Measurements from ENCODE around the gene MMP27.

DNA sequence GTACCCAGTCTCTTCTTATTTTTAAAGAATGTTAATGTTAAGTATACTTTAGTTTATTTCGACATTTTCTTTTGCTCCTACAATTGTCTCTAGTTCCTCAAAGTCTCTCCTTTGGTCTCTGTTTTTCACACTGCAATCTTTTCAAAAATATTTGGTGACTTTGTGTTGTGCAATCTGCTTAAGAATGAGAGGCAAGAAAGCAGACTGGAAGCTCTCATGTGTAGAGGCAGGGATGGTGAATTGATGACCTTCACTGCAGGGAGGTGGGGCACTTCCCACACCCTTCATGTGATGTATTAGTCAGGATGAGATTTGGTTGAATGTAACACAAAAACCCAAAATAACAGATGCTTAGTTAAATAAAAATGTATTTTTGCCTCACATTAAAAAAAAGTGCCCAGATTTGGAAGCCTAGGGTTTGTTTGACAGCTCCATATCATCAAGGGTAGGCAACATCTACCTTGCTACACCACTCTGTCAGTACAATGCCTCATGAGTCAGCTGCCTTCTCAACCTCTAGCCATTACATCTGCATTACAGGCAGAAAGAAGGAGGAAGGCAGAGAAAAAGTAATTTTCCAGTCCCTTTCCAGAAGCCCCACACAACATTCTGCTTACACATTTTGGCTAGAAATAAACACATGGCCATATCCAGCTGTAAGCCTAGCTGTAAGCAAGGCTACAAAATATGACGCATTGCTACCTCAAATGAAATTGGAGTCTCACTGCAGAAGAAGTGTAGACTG, 3.8 kb upstream of the MMP27 start:
- TF ChIP-seq, protein P1, sequence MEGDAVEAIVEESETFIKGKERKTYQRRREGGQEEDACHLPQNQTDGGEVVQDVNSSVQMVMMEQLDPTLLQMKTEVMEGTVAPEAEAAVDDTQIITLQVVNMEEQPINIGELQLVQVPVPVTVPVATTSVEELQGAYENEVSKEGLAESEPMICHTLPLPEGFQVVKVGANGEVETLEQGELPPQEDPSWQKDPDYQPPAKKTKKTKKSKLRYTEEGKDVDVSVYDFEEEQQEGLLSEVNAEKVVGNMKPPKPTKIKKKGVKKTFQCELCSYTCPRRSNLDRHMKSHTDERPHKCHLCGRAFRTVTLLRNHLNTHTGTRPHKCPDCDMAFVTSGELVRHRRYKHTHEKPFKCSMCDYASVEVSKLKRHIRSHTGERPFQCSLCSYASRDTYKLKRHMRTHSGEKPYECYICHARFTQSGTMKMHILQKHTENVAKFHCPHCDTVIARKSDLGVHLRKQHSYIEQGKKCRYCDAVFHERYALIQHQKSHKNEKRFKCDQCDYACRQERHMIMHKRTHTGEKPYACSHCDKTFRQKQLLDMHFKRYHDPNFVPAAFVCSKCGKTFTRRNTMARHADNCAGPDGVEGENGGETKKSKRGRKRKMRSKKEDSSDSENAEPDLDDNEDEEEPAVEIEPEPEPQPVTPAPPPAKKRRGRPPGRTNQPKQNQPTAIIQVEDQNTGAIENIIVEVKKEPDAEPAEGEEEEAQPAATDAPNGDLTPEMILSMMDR (IDR thresholded peaks at IDR 0.05; ENCODE audit: low read depth, low read length, poor library complexity, severe bottlenecking), result no peak
- TF ChIP-seq EZH2phosphoT487 (IDR thresholded peaks at IDR 0.05; ENCODE audit: borderline replicate concordance, low read length), result no peak

All from DOHH2 (cell line).